T-helper 1 cell treated with Interleukin-12 subunit alpha and Interleukin-12 subunit beta and Interleukin-4 antibody, amounts not matched to agents 30 μg/mL and 1 μg/mL, for 36 hours (primary cell): ENCODE measurements around the gene NAV3.

Experiments used
- H3K27ac Mint-ChIP-seq: one replicate; pipeline ENCODE4 v1.8.0; 2021; ENCODE audit warnings: mild to moderate bottlenecking, mixed read lengths
- H3K27me3 Mint-ChIP-seq: one replicate; pipeline ENCODE4 v1.8.0; 2021; ENCODE audit warnings: low read depth, mixed read lengths
- H3K36me3 Mint-ChIP-seq: one replicate; pipeline ENCODE4 v1.8.0; 2021; ENCODE audit warnings: low read depth, mixed read lengths
- H3K4me1 Mint-ChIP-seq: one replicate; pipeline ENCODE4 v1.8.0; 2021; ENCODE audit warnings: low read depth, mixed read lengths
- H3K4me3 Mint-ChIP-seq: one replicate; pipeline ENCODE4 v1.8.0; 2021; ENCODE audit warnings: mild to moderate bottlenecking, moderate library complexity, mixed read lengths
- H3K9me3 Mint-ChIP-seq: one replicate; pipeline ENCODE4 v1.8.0; 2021; ENCODE audit warnings: mixed read lengths

NAV3 gene

DNA sequence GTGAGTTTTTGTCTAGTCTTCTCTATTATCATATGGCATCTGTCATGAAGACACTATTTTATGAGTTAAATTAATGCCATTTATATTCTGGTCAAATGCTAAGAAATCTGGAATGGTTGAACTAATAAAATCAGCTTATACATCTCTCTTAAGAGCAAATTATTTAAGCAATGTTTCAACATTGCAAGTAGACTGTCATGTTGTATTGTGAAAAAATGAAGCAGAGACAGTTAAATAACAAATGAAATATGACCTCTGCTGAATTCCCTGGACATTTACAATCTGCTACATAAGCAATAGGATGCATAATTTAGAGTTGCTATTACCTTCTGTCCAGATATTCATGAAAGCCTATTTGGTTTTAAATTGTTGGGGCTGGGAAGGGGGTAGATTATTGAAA is 30.6 kb downstream of the NAV3 start:
- Mint-ChIP-seq H3K4me1 (no peaks in the 10 kb centered on the region), H3K27ac (no peak overlapping the region), H3K27me3 (no peaks in the 10 kb centered on the region), H3K4me3 (no peak overlapping the region), H3K9me3 (no peaks in the 10 kb centered on the region), H3K36me3 (no peaks in the 10 kb centered on the region)

DNA sequence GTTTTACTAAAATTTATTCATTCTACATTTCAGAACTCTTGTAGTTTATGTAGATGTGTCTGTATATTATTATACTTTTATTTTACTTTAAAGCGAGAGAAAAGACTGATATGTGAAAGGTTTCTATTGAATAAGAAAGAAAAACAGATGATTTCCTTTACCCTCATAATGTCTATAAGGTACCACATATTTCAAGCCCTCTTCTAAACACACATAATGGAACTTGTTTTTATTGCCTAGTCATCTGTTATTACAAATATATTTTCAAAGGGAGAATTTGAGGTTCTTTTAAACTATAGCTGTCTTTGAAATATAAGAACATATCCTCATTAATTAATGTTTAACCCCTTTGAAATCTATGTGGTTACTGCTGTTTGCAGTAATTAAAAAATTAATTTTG is 34.5 kb downstream of the NAV3 start:
- H3K4me1 Mint-ChIP-seq: no peaks in the 10 kb centered on the region

DNA sequence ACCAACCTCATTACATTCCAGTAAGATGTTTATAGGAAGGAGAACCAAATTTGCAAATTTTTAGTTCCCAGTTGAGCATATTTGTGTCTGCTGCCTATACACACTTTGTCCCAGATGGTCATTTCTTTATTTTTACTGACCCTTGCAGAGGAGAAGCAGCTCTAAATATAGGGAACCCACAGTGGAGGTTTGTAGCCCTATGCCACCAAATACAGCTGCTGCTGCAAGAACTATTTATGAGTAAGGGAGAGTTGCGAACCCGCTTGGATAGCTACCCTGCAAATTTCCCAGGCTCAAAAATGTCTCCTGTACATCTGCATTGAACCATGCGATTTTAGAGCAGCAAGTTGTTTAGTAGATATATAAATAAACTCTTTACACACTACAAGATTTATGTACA is 48.2 kb downstream of the NAV3 start:
- no peaks in the 10 kb centered on the region for H3K4me1 Mint-ChIP-seq
- H3K27me3 Mint-ChIP-seq: no peaks in the 10 kb centered on the region
- no peak overlapping the region for H3K27ac Mint-ChIP-seq
- no peak overlapping the region for H3K4me3 Mint-ChIP-seq
- H3K9me3 Mint-ChIP-seq: peaks cover 10% of the 10 kb centered on the region
- no peaks in the 10 kb centered on the region for H3K36me3 Mint-ChIP-seq

More for the DNA sequence above, 34.5 kb downstream of the NAV3 start:
- no peaks in the 10 kb centered on the region for H3K27me3 Mint-ChIP-seq
- no peaks in the 10 kb centered on the region for H3K9me3 Mint-ChIP-seq
- H3K27ac Mint-ChIP-seq: no peak overlapping the region
- no peak overlapping the region for H3K4me3 Mint-ChIP-seq
- H3K36me3 Mint-ChIP-seq: no peaks in the 10 kb centered on the region

DNA sequence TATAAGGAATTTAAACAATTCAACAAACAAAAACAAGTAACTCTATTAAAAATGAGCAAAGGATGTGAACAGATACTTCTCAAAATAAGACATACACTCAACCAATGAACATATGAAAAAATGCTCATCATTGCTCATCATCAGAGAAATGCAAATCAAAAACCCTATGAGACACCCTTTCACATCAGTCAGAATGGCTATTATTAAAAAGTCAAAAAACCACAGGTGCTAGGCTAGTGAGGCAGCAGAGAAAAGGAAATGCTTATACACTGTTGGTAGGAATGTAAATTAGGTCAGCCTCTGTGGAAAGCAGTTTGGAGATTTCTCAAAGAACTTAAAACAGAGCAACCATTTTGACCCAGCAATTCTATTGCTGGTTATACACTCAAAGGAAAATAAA is 52.0 kb downstream of the NAV3 start:
- Mint-ChIP-seq H3K9me3 (peaks cover 9% of the 10 kb centered on the region), H3K4me3 (no peak overlapping the region), H3K36me3 (no peaks in the 10 kb centered on the region), H3K27ac (no peak overlapping the region), H3K4me1 (no peaks in the 10 kb centered on the region), H3K27me3 (no peaks in the 10 kb centered on the region)

DNA sequence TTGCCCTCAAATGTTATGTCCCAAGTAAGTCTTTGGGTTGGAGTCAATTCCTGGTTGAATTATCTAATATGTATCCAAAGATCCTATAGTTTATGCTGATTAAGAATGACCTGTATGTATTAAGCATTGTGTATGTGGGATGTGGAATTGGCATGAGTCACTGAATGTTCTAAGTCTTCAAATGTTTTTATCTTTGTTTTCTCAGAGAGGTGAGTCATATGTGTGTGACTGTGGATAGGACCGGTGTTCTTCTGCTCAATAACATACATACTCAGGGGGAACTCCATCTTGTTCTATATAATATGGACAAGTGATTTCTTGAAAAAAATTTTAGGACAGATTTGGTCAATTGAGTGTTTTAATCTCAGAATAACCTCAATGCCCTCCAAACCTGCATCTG is 57.9 kb downstream of the NAV3 start:
- Mint-ChIP-seq H3K4me1 (no peaks in the 10 kb centered on the region), H3K27me3 (no peaks in the 10 kb centered on the region), H3K9me3 (no peaks in the 10 kb centered on the region), H3K4me3 (no peak overlapping the region), H3K27ac (no peak overlapping the region), H3K36me3 (no peaks in the 10 kb centered on the region)

DNA sequence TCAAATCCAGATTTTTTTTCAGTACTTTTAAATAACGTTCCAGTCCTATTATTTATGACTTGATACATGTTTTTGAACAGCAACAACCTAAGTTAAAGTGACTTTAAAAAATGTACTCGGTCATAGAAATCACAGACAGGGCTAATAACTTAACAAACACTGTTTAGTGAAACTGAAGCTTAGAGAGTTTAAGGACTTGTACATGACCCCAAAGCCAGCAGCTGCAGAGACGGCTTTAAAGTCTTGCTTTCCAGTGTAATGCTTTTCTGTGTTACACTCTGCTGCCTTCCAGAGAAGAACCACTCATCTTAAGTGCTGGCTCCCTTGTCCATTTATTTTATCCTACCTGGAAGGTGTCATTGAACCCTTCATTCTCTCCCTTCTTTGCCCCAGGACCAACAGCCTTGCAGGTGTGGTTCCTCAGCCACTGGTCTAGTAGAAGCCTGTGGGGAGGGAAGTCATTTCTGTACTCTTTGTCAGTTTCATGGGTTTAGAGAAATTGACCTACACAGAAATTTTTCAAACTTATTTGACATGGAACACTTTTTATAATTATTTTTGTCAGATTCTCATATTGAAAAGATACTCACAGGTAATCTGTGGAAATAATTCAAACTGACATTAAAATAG is 60.9 kb downstream of the NAV3 start:
- Mint-ChIP-seq H3K4me3 (no peak overlapping the region), H3K36me3 (no peaks in the 10 kb centered on the region), H3K9me3 (no peaks in the 10 kb centered on the region), H3K27me3 (no peaks in the 10 kb centered on the region), H3K4me1 (no peaks in the 10 kb centered on the region), H3K27ac (no peak overlapping the region)

DNA sequence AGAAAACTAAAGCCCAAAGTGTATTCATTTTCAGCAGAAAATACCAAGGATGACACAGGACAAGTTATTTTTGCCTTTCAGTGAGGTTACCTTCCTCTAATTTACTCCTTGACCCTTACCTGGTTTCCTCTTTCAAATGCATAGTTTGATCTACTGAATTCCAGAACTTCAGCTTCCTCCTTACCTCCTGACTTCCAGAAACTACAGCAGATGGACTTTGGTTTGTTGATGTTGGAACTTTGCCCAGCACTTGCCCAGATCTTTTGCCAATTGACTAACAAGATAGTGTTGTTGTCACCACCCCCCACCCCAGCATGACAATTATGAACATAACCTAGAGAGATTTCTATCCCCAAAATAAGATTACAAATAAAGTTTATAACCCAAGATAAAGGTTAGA is 63.2 kb downstream of the NAV3 start:
- Mint-ChIP-seq H3K36me3 (no peaks in the 10 kb centered on the region), H3K4me1 (no peaks in the 10 kb centered on the region), H3K4me3 (no peak overlapping the region), H3K9me3 (no peaks in the 10 kb centered on the region), H3K27ac (no peak overlapping the region), H3K27me3 (no peaks in the 10 kb centered on the region)

DNA sequence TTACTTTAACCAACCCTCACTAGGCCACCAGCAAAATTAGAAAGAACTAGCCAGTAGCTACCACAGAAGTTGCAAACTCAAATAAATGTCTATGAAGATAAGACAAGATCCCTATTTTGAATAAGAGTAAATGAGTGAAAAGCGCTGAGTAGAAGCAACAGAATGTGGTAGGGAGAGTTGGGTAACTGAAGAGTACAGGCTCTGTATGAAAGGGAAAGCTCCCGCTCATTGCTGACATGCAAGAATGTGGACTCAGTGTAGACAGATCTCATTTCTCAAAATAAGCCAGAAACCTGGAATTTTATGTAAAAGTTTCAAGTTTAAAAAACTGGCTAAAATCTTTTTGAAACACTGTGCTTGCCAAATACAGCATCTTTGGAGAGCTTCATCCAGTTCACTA is 63.9 kb downstream of the NAV3 start:
- Mint-ChIP-seq H3K9me3 (no peaks in the 10 kb centered on the region), H3K27me3 (no peaks in the 10 kb centered on the region), H3K27ac (no peak overlapping the region), H3K36me3 (no peaks in the 10 kb centered on the region), H3K4me3 (no peak overlapping the region), H3K4me1 (no peaks in the 10 kb centered on the region)

DNA sequence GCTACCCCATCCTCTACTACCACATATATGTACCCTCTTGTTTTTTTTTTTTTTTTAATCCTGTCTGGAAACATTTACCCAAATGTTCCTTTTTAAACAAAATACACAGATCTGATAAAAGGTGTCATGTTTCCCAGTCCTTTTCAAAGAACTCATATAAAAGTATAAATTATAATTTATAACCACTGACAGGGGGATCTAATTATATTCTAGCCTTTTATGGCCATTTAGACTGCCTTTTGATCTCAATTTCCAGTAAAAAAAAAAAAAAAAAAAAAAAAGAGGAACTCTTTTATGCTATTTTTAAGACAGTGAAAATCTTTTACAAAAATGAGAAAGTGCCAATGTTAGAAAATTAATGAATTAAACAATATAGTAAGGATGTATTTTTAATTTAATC is 65.0 kb downstream of the NAV3 start:
- no peak overlapping the region for H3K4me3 Mint-ChIP-seq
- H3K27me3 Mint-ChIP-seq: no peaks in the 10 kb centered on the region
- H3K4me1 Mint-ChIP-seq: no peaks in the 10 kb centered on the region

DNA sequence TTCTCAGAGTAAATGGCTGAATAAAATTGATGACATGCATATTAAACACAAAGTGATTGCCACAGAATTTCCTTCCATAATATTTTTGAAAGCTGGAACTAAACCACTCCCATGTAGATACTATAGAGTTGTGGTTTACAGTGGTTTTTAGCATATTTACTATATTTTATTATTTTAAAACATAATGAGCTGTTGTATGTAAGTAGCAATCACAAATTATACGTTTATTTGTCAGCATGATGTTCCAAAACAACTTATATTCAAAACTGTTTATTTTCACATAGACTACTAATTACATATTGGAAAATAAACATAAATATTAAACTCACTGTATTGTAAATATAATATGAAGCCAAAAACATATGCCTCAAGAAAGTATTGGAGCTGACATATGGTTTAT is 77.2 kb downstream of the NAV3 start:
- no peaks in the 10 kb centered on the region for H3K27me3 Mint-ChIP-seq
- H3K4me3 Mint-ChIP-seq: no peak overlapping the region
- H3K36me3 Mint-ChIP-seq: no peaks in the 10 kb centered on the region
- no peak overlapping the region for H3K27ac Mint-ChIP-seq
- H3K9me3 Mint-ChIP-seq: peaks cover 4% of the 10 kb centered on the region
- no peaks in the 10 kb centered on the region for H3K4me1 Mint-ChIP-seq

More for the DNA sequence above, 65.0 kb downstream of the NAV3 start:
- Mint-ChIP-seq H3K27ac (no peak overlapping the region), H3K9me3 (no peaks in the 10 kb centered on the region), H3K36me3 (no peaks in the 10 kb centered on the region)

DNA sequence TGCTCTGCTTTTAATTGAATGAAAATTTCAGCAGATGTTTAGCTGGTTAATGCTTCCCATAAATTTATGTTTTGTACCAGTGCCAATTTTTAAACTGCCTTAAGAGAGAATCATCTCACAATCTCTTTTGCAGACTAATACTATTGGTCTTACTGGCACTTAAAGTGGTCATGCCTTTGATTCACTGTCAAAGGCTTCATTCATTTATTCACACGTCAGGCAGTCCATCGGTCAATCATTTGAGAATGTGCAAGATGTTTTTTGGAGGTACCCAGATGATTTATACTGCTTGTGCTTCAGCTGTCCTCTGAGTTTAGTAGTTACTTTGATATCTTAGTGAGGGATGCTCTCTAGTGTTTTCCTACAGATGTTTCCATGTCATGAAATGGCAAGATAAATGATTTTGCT is 83.4 kb downstream of the NAV3 start:
- H3K9me3 Mint-ChIP-seq: peaks cover 4% of the 10 kb centered on the region

DNA sequence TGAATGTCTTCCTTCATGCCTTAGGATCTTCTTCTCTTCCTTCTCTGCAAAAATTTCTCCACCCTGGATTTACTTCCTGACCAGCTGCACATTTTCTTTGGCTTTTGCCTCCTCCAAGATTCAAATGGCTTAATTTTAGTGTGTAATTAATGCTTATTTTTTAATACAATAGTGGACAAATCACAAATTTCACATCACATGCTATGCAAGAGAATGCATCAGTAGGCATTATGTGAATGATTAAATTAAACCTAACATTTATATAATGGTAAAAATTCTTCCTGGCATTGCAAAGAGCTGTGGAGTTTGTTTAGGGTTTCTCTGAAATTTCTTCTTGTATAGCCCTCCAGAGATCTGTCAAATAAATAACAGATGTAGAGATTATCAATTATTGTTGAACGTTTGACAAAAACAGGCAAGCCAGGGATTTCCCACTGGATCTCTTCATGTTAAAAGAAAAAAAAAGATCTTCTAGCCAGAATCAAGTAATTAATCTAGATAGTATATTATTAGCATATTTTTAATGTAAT is 84.4 kb downstream of the NAV3 start:
- Mint-ChIP-seq H3K4me1 (no peaks in the 10 kb centered on the region), H3K27ac (no peak overlapping the region), H3K27me3 (no peaks in the 10 kb centered on the region), H3K9me3 (peaks cover 4% of the 10 kb centered on the region), H3K36me3 (no peaks in the 10 kb centered on the region), H3K4me3 (no peak overlapping the region)

More for the DNA sequence above, 83.4 kb downstream of the NAV3 start:
- H3K4me1 Mint-ChIP-seq: no peaks in the 10 kb centered on the region
- no peak overlapping the region for H3K27ac Mint-ChIP-seq
- H3K27me3 Mint-ChIP-seq: no peaks in the 10 kb centered on the region
- H3K36me3 Mint-ChIP-seq: no peaks in the 10 kb centered on the region
- no peak overlapping the region for H3K4me3 Mint-ChIP-seq

DNA sequence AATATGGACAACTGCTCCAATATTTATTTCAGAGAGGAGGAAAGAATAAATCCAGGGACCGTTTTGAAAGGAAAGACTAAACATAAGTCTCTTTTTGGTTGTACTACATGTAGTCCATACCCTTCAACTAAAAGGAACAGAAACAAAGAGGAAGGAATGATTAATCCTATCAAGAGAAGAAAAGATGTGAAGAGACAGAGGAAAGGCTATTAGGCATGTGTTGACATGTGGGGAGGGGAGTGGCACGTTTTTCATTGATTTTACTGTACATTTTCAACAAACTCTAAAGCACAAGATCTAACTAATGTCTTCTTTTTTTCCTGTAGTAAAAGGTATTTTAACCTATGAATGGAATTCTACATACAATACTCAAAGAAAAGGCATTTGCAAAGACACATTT is 85.6 kb downstream of the NAV3 start:
- Mint-ChIP-seq H3K36me3 (no peaks in the 10 kb centered on the region), H3K9me3 (no peaks in the 10 kb centered on the region), H3K4me1 (no peaks in the 10 kb centered on the region), H3K4me3 (no peak overlapping the region), H3K27ac (no peak overlapping the region), H3K27me3 (no peaks in the 10 kb centered on the region)

DNA sequence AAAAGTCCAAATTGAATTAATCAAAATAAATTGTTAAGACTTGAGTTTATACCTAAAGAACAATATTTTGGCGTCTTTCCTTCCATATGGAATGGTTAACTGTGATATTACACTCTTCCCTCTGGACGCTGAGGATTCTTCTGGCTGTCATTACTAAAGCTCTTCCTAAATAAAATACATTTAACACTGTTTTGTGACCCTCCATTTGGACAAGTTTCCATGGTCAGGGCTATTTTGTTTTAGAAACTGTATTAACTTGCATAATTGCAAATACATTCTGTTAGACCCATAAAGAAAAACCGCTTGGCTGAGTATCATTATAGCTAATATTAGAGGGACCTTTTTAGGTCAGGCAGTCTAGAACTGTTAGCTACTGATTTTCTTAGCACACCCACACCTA is 87.4 kb downstream of the NAV3 start:
- no peaks in the 10 kb centered on the region for H3K4me1 Mint-ChIP-seq
- H3K9me3 Mint-ChIP-seq: no peaks in the 10 kb centered on the region
- H3K27me3 Mint-ChIP-seq: no peaks in the 10 kb centered on the region
- no peak overlapping the region for H3K4me3 Mint-ChIP-seq
- no peaks in the 10 kb centered on the region for H3K36me3 Mint-ChIP-seq
- H3K27ac Mint-ChIP-seq: no peak overlapping the region

DNA sequence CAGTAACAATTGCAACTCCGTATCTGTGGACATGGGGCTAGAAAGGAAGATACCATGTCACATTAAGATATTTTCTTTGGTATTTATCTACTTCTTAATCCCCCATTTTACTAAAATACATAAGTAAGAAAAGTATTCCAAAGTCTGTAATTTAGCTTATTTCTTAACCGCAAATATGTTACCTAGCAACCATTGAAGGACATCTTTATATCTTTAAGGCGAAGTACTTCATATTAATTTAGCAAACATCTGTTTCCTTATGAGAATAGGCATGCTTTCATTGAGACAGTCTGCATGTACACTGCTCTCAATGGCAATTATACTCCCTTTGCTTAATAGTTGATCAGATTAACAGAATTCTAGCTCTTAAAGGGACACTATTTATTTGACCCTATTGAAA is 88.8 kb downstream of the NAV3 start:
- Mint-ChIP-seq H3K4me1 (no peaks in the 10 kb centered on the region), H3K36me3 (no peaks in the 10 kb centered on the region), H3K4me3 (no peak overlapping the region), H3K9me3 (no peaks in the 10 kb centered on the region), H3K27me3 (no peaks in the 10 kb centered on the region), H3K27ac (no peak overlapping the region)

DNA sequence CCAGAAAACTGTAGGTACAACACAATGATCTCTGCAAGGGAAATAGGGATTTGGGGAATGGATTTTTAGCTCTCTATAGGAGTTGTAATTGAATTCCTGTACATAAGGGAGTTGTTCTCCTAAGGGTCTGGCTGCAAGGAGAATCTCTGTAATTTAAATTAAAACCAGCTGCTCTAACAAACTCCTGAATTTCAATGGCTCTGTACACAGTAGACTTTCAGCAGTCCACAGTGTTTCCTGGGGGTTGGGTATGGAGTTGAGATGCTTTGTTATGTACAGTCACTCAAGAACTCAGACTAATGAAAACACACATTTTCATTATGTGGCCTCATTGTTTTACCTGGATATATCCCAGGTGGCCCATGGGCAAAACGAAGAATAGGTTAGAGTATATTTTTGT is 93.2 kb downstream of the NAV3 start:
- H3K27me3 Mint-ChIP-seq: no peaks in the 10 kb centered on the region
- no peaks in the 10 kb centered on the region for H3K36me3 Mint-ChIP-seq
- H3K4me1 Mint-ChIP-seq: no peaks in the 10 kb centered on the region
- H3K9me3 Mint-ChIP-seq: no peaks in the 10 kb centered on the region
- no peak overlapping the region for H3K27ac Mint-ChIP-seq
- H3K4me3 Mint-ChIP-seq: no peak overlapping the region
